Stimulated activated CD4-positive, alpha-beta T cell treated with anti-CD3 and anti-CD28 coated beads, TNF-alpha, amount 100 ng/mL, for 48 hours (primary cell): Measurements from ENCODE around the gene TMPRSS2.
"Not testable (repeated sequence)": the region's sequence is repeated elsewhere in the genome, so short reads cannot be mapped to it uniquely, and the experiment has no call there.

Experiments used
- DNase-seq, 3 donors: peaks; one replicate each; pipeline ENCODE4 v3.0.0-alpha.2; 2020; ENCODE audit warnings: low read depth in 3 of 3

TMPRSS2 gene

GRCh38 chr21:41426676-41427404, 81.1 kb downstream of the TMPRSS2 start:
- no peak for DNase-seq

- DNase-seq: peak; percentile 58 to 78 (median 75)
Measured at GRCh38 chr21:41425954-41426675, 81.8 kb downstream of the TMPRSS2 start, which contains the start of gene MX1. Gene MX1 (plus strand): TSS chr21:41426239. CDS start chr21:41432071, 5,832 bp downstream.

- no peak for DNase-seq
Measured at GRCh38 chr21:41425588-41425953, 82.4 kb downstream of the TMPRSS2 start.

- not testable (repeated sequence) for DNase-seq
Measured at GRCh38 chr21:41423305-41423636, 84.7 kb downstream of the TMPRSS2 start.

GRCh38 chr21:41422546-41423304, 85.2 kb downstream of the TMPRSS2 start:
- no peak for DNase-seq

- DNase-seq: not testable (repeated sequence)
Measured at GRCh38 chr21:41420998-41421397, 87.0 kb downstream of the TMPRSS2 start.

GRCh38 chr21:41419921-41420862, 87.8 kb downstream of the TMPRSS2 start:
- DNase-seq: peak in 1 of 3 donors; percentile 10

GRCh38 chr21:41418956-41419680, 88.8 kb downstream of the TMPRSS2 start:
- DNase-seq: no peak

GRCh38 chr21:41418393-41418792, 89.6 kb downstream of the TMPRSS2 start:
- DNase-seq: no peak

GRCh38 chr21:41417505-41417904, 90.5 kb downstream of the TMPRSS2 start:
- not testable (repeated sequence) for DNase-seq
